Raji (cell line): ENCODE results near the gene IKBIP.

Experiments
- POLR2A ChIP-seq: IDR thresholded peaks from 2 replicates; pipeline ENCODE4 v1.6.1; 2011; ENCODE audit warnings: low read depth, low read length, control low read depth; ENCODE audit not compliant: insufficient read depth

IKBIP gene

GRCh38 chr12:98644712-98645571, at the start of gene IKBIP, which contains the start of gene APAF1:
Gene IKBIP (minus strand): TSS chr12:98644788. CDS start chr12:98644701, 87 bp downstream.
Gene APAF1 (plus strand): TSS chr12:98645290. CDS start chr12:98648360, 3,070 bp downstream.
- peak; percentile 61 for TF ChIP-seq POLR2A

- no peak for TF ChIP-seq POLR2A
Measured at GRCh38 chr12:98691351-98691750, 46.8 kb upstream of the IKBIP start.

GRCh38 chr12:98686603-98687002, 42.0 kb upstream of the IKBIP start:
- no peak for TF ChIP-seq POLR2A

- TF ChIP-seq POLR2A = no peak
Measured at GRCh38 chr12:98684199-98684598, 39.6 kb upstream of the IKBIP start.

GRCh38 chr12:98679611-98680005, 35.0 kb upstream of the IKBIP start:
- TF ChIP-seq POLR2A = no peak

- no peak for TF ChIP-seq POLR2A
Measured at GRCh38 chr12:98678946-98679610, 34.5 kb upstream of the IKBIP start.

GRCh38 chr12:98678236-98678945, 33.8 kb upstream of the IKBIP start:
- TF ChIP-seq POLR2A = no peak

- no peak for TF ChIP-seq POLR2A
Measured at GRCh38 chr12:98674841-98675240, 30.3 kb upstream of the IKBIP start.

- TF ChIP-seq POLR2A = no peak
Measured at GRCh38 chr12:98671459-98671858, 26.9 kb upstream of the IKBIP start.

GRCh38 chr12:98669751-98670150, 25.2 kb upstream of the IKBIP start:
- no peak for TF ChIP-seq POLR2A

GRCh38 chr12:98660521-98660920, 15.9 kb upstream of the IKBIP start:
- no peak for TF ChIP-seq POLR2A

GRCh38 chr12:98656289-98657101, 11.9 kb upstream of the IKBIP start:
- no peak for TF ChIP-seq POLR2A

GRCh38 chr12:98653866-98654493, 9.4 kb upstream of the IKBIP start:
- no peak for TF ChIP-seq POLR2A

- TF ChIP-seq POLR2A = no peak
Measured at GRCh38 chr12:98651328-98651727, 6.7 kb upstream of the IKBIP start.
